Testis (tissue), 3 donors: ENCODE results near the gene TRIP12. TPM values are rescaled to one million over a fixed set of nuclear protein-coding genes. Genes with fewer than 3 reads are reported as not detected.
A peak's percentile ranks its signal among the peaks of the same experiment; 100 is the strongest.

ENCODE experiments used
- DNase-seq: peaks from one replicate; pipeline ENCODE4 v3.0.0-alpha.2; 2019
- H3K27ac ChIP-seq, 2 donors: fragments of 200-600 bp; sonication (generic); one replicate each; pipeline ENCODE4 v1.5.1; 2019
- H3K27me3 ChIP-seq: fragments of 200-600 bp; sonication (generic); one replicate; pipeline ENCODE4 v1.5.1; 2019
- H3K36me3 ChIP-seq: fragments of 200-600 bp; sonication (generic); one replicate; pipeline ENCODE4 v1.5.1; 2017; ENCODE audit warnings: low read depth; ENCODE audit errors: missing control alignments
- H3K4me1 ChIP-seq: fragments of 200-600 bp; sonication (generic); one replicate; pipeline ENCODE4 v1.5.1; 2019
- H3K4me3 ChIP-seq, 2 donors: fragments of 200-600 bp; sonication (generic); one replicate each; pipeline ENCODE4 v1.5.1; 2017 to 2019
- H3K9me3 ChIP-seq: fragments of 200-600 bp; sonication (generic); one replicate; pipeline ENCODE4 v1.5.1; 2017
- CTCF ChIP-seq, 3 experiments: fragments of 450-650 bp in 2 of 3; fragments of 200-600 bp in 1 of 3; sonication (generic) in 1 of 3; IDR thresholded peaks; one replicate each; pipeline ENCODE4 v1.5.1; 2016 to 2019; ENCODE audit warnings: antibody characterized with exemption in 3 of 3, mild to moderate bottlenecking in 2 of 3, moderate library complexity in 1 of 3
- POLR2A ChIP-seq: fragments of 450-650 bp; IDR thresholded peaks from one replicate; pipeline ENCODE4 v1.6.1; 2017; ENCODE audit warnings: antibody characterized with exemption, mild to moderate bottlenecking, moderate library complexity
- WGBS, 2 donors: methylation state at CpG; one replicate each; pipeline ENCODE4 v1.1.5; 2018; 5-methylcytosine and 5-hydroxymethylcytosine counted together
- intact Hi-C: fragments of 100-400 bp; cut with DNase I; formaldehyde crosslinking; loops from one replicate; pipeline ENCODE4 v1.15.1; 2023; ENCODE audit warnings: low total_unique reads
- polyA plus RNA-seq: library from polyadenylated mRNA; stranded (reverse); fragments of 350-450 nt; fragmentation: Illumina TruSeq; extraction: RNeasy Lipid Tissue Mini Kit (QIAGEN cat#74804); gene quantifications from one replicate; pipeline ENCODE4 v1.2.3, GENCODE V29; 2014; ENCODE audit warnings: low read depth, low replicate concordance; ENCODE audit not compliant: insufficient read depth
- total RNA-seq, 2 donors: library from RNA; depleted of rRNA; stranded (reverse); fragments of >200 nt; gene quantifications; one replicate each; pipeline ENCODE4 v1.2.3, GENCODE V29; 2016

The TRIP12 gene
- total and polyA plus RNA-seq, 3 donors from 2014 or later, result 342 to 443 (median 373) TPM

- Histone ChIP-seq H3K9me3 (no peaks in the 10 kb centered on the region), H3K4me3 (peak overlapping the region; percentile 91 to 92), H3K27ac (peak overlapping the region; percentile 99), H3K36me3 (no peaks in the 10 kb centered on the region), H3K4me1 (peaks cover 5% of the 10 kb centered on the region), H3K27me3 (no peaks in the 10 kb centered on the region)
- no peak for TF ChIP-seq CTCF (IDR thresholded peaks at IDR 0.05)
- TF ChIP-seq POLR2A, result no peak
- peak; percentile 82 for DNase-seq
- 1% methylated on average over 51 to 59 of the region's 60 CpGs for WGBS, 2 donors
- intact Hi-C loops, result no loop called here
Observed at GRCh38 chr2:229921101-229921891, 513 bp downstream of the TRIP12 start.

- H3K27ac ChIP-seq, result peak overlapping the region; percentile 99
- no peaks in the 10 kb centered on the region for H3K36me3 ChIP-seq
- H3K9me3 ChIP-seq, result no peaks in the 10 kb centered on the region
- WGBS, 2 donors, result 1% methylated on average over 20 of the region's 20 CpGs
- peak; percentile 47 for DNase-seq
- TF ChIP-seq CTCF (IDR thresholded peaks at IDR 0.05) (no peak), POLR2A (no peak)
- intact Hi-C loops, result no loop called here
- no peaks in the 10 kb centered on the region for H3K27me3 ChIP-seq
- peak overlapping the region; percentile 91 to 92 for H3K4me3 ChIP-seq
- peaks cover 5% of the 10 kb centered on the region for H3K4me1 ChIP-seq
Observed at GRCh38 chr2:229920011-229920641, 1.7 kb downstream of the TRIP12 start.

GRCh38 chr2:229917793-229918192 is 4.0 kb downstream of the TRIP12 start:
- H3K27ac ChIP-seq, result no peak overlapping the region
- intact Hi-C loops, result no loop called here
- H3K4me3 ChIP-seq, result no peak overlapping the region
- H3K4me1 ChIP-seq, result peaks cover 5% of the 10 kb centered on the region
- whole genome bisulfite sequencing, 2 donors, result 87 to 91% methylated on average over 5 of the region's 5 CpGs
- TF ChIP-seq CTCF (IDR thresholded peaks at IDR 0.05) (no peak), POLR2A (no peak)
- H3K9me3 ChIP-seq, result no peaks in the 10 kb centered on the region
- DNase-seq, result no peak
- no peaks in the 10 kb centered on the region for H3K27me3 ChIP-seq
- H3K36me3 ChIP-seq, result no peaks in the 10 kb centered on the region

GRCh38 chr2:229914171-229914570 is 7.6 kb downstream of the TRIP12 start:
- intact Hi-C loops, result no loop called here
- Histone ChIP-seq H3K4me3 (no peak overlapping the region), H3K27ac (no peak overlapping the region), H3K27me3 (no peaks in the 10 kb centered on the region), H3K4me1 (peaks cover 3% of the 10 kb centered on the region), H3K9me3 (no peaks in the 10 kb centered on the region), H3K36me3 (no peaks in the 10 kb centered on the region)
- 71 to 92% methylated on average over 2 of the region's 2 CpGs for WGBS, 2 donors
- no peak for DNase-seq
- no peak for TF ChIP-seq POLR2A
- no peak for TF ChIP-seq CTCF (IDR thresholded peaks at IDR 0.05)
